HCT116 (cell line): ENCODE measurements around the gene ESM1. TPM values are rescaled to one million over a fixed set of nuclear protein-coding genes. Genes with fewer than 3 reads are reported as not detected.
"Not testable (repeated sequence)": the region's sequence is repeated elsewhere in the genome, so short reads cannot be mapped to it uniquely, and the experiment has no call there.

Experiments
- ATAC-seq: fragments of 200-7000 bp; cut with Tn5 transposase; 2 replicates; pipeline ENCODE4 v1.9.1; 2020; ENCODE audit warnings: mild to moderate bottlenecking, moderate library complexity
- BruUV-seq: library from RNA; stranded (reverse); fragments of 400-500 nt; replicated peaks from 2 replicates; lab custom pipeline; 2021; lab: Mats Ljungman, UMichigan
- CTCF ChIA-PET: fragments of 300-600 bp; sonication (Branson Sonifier 250); formaldehyde crosslinking; loops from one replicate; lab custom pipeline; 2021; ENCODE audit warnings: antibody characterized with exemption; lab: Charles Lee
- POLR2A ChIA-PET: fragments of 300-600, 350-600 bp; sonication (Branson Sonifier 250); formaldehyde crosslinking; loops from one replicate; lab custom pipeline; 2021; ENCODE audit warnings: antibody characterized with exemption; lab: Charles Lee
- RAD21 ChIA-PET, 2 experiments: fragments of 300-600 bp; sonication (Branson Sonifier 250); formaldehyde crosslinking; loops; one replicate each; lab custom pipeline; 2023; ENCODE audit warnings: low total read pairs in 2 of 2; ENCODE audit not compliant: uncharacterized antibody in 2 of 2, unreplicated experiment in 2 of 2, low non-redundant PET in 1 of 2; lab: Charles Lee
- DNase-seq: peaks from one replicate; pipeline ENCODE4 v3.0.0-alpha.2; 2010; ENCODE audit warnings: low read depth, low spot score
- H2AFZ ChIP-seq: fragments of 200-600 bp; shearing (Covaris generic), sonication (generic); 2 replicates; pipeline ENCODE4 v1.6.1; 2017; ENCODE audit warnings: low read depth, mixed run types, mixed read lengths, antibody characterized with exemption, low read length; ENCODE audit not compliant: poor library complexity, severe bottlenecking
- H3K27ac ChIP-seq: 2 replicates; pipeline ENCODE4 v1.5.1; 2012; ENCODE audit warnings: low read depth, low read length
- H3K27me3 ChIP-seq: fragments of 200-600 bp; sonication (generic); 2 replicates; pipeline ENCODE4 v1.6.1; 2016; ENCODE audit warnings: mixed run types, low read length, mixed read lengths; ENCODE audit not compliant: insufficient read depth
- H3K36me3 ChIP-seq, 2 experiments: fragments of 200-500 bp in 1 of 2; fragments of 200-600 bp in 1 of 2; sonication (Bioruptor generic) in 1 of 2; sonication (generic) in 1 of 2; 2 replicates each; pipeline versions ENCODE4 v1.5.1 to v1.6.1; 2014 to 2016; ENCODE audit warnings: low read length in 2 of 2, inconsistent platforms in 1 of 2, mixed read lengths in 1 of 2, mixed run types in 1 of 2; ENCODE audit not compliant: insufficient read depth in 2 of 2, control insufficient read depth in 1 of 2
- H3K4me1 ChIP-seq, 2 experiments: fragments of 200-600 bp in 1 of 2; sonication (generic) in 1 of 2; 2 replicates each; pipeline versions ENCODE4 v1.5.1 to v1.6.1; 2012 to 2017; ENCODE audit warnings: low read length in 2 of 2, inconsistent platforms in 1 of 2, mild to moderate bottlenecking in 1 of 2, mixed read lengths in 1 of 2, mixed run types in 1 of 2, moderate library complexity in 1 of 2; ENCODE audit not compliant: insufficient read depth in 2 of 2, control insufficient read depth in 1 of 2
- H3K4me2 ChIP-seq: fragments of 200-600 bp; sonication (generic); 2 replicates; pipeline ENCODE4 v1.6.1; 2017; ENCODE audit warnings: mixed run types, low read length, mixed read lengths
- H3K4me3 ChIP-seq, 2 experiments: fragments of 200-600 bp in 1 of 2; sonication (generic) in 1 of 2; replicated peaks in 1 of 2; 2 replicates each; pipeline ENCODE4 v1.5.1; 2011 to 2016; ENCODE audit warnings: low read length in 2 of 2, control low read depth in 1 of 2, low read depth in 1 of 2, mild to moderate bottlenecking in 1 of 2, mixed read lengths in 1 of 2, mixed run types in 1 of 2
- H3K79me2 ChIP-seq: fragments of 200-600 bp; sonication (generic); 2 replicates; pipeline ENCODE4 v1.6.1; 2017; ENCODE audit warnings: mild to moderate bottlenecking, mixed run types, low read length, moderate library complexity, mixed read lengths; ENCODE audit not compliant: insufficient read depth
- H3K9ac ChIP-seq: fragments of 200-600 bp; sonication (generic); 2 replicates; pipeline ENCODE4 v1.6.1; 2016; ENCODE audit warnings: low read length, mixed read lengths
- H3K9me2 ChIP-seq: fragments of 200-600 bp; sonication (generic), shearing (Covaris generic); 2 replicates; pipeline ENCODE4 v1.6.1; 2017; ENCODE audit warnings: mixed run types, mild to moderate bottlenecking, moderate library complexity; ENCODE audit not compliant: insufficient read depth
- H3K9me3 ChIP-seq, 2 experiments: fragments of 200-500 bp in 1 of 2; fragments of 200-600 bp in 1 of 2; sonication (Bioruptor generic) in 1 of 2; sonication (generic) in 1 of 2; 2 replicates each; pipeline ENCODE4 v1.6.1; 2014 to 2017; ENCODE audit warnings: low read length in 2 of 2, mixed read lengths in 2 of 2, inconsistent platforms in 1 of 2, low read depth in 1 of 2, mild to moderate bottlenecking in 1 of 2, mixed run types in 1 of 2, moderate library complexity in 1 of 2; ENCODE audit not compliant: control insufficient read depth in 1 of 2, insufficient read depth in 1 of 2
- H4K20me1 ChIP-seq: fragments of 200-600 bp; sonication (generic), shearing (Covaris generic); 2 replicates; pipeline ENCODE4 v1.6.1; 2017; ENCODE audit warnings: mixed run types, mild to moderate bottlenecking, moderate library complexity; ENCODE audit not compliant: insufficient read depth
- ATF3 ChIP-seq: IDR thresholded peaks from 2 replicates; pipeline ENCODE4 v1.6.1; 2012
- CBX3 ChIP-seq: IDR thresholded peaks from 2 replicates; pipeline ENCODE4 v1.6.1; 2012; ENCODE audit warnings: low read depth
- CEBPB ChIP-seq: IDR thresholded peaks from 2 replicates; pipeline ENCODE4 v1.6.1; 2012; ENCODE audit warnings: low read depth
- CTCF ChIP-seq, 3 experiments: fragments of 200-600 bp in 1 of 3; sonication (generic) in 1 of 3; IDR thresholded peaks in 2 of 3; conservative IDR thresholded peaks in 1 of 3; 2 replicates each; pipeline ENCODE4 v1.5.1; 2012 to 2017; ENCODE audit warnings: low read depth in 2 of 3, low read length in 2 of 3, antibody characterized with exemption in 1 of 3, borderline replicate concordance in 1 of 3, control low read depth in 1 of 3, mild to moderate bottlenecking in 1 of 3, mixed read lengths in 1 of 3, mixed run types in 1 of 3, moderate library complexity in 1 of 3; ENCODE audit not compliant: insufficient read depth in 1 of 3
- EGR1 ChIP-seq: IDR thresholded peaks from 2 replicates; pipeline ENCODE4 v1.6.1; 2012; ENCODE audit warnings: low read depth
- EZH2 ChIP-seq: fragments of 200-600 bp; sonication (generic); IDR thresholded peaks from 2 replicates; pipeline ENCODE4 v1.6.1; 2017; ENCODE audit warnings: antibody characterized with exemption, mixed run types
- EZH2phosphoT487 ChIP-seq: fragments of 200-600 bp; IDR thresholded peaks from 2 replicates; pipeline ENCODE4 v1.6.1; 2018; ENCODE audit warnings: antibody characterized with exemption, borderline replicate concordance
- FOSL1 ChIP-seq: IDR thresholded peaks from 2 replicates; pipeline ENCODE4 v1.6.1; 2012; ENCODE audit warnings: low read depth
- JUND ChIP-seq: IDR thresholded peaks from 2 replicates; pipeline ENCODE4 v1.6.1; 2012
- MAX ChIP-seq: IDR thresholded peaks from 2 replicates; pipeline ENCODE4 v1.6.1; 2012
- POLR2AphosphoS5 ChIP-seq: IDR thresholded peaks from 2 replicates; pipeline ENCODE4 v1.6.1; 2011; ENCODE audit warnings: mild to moderate bottlenecking, low read depth, low read length, moderate library complexity
- RAD21 ChIP-seq: IDR thresholded peaks from 2 replicates; pipeline ENCODE4 v1.6.1; 2012; ENCODE audit warnings: low read depth, mild to moderate bottlenecking
- SIN3A ChIP-seq: IDR thresholded peaks from 2 replicates; pipeline ENCODE4 v1.6.1; 2012; ENCODE audit warnings: low read depth
- SP1 ChIP-seq: IDR thresholded peaks from 2 replicates; pipeline ENCODE4 v1.6.1; 2012; ENCODE audit warnings: low read depth
- SRF ChIP-seq: IDR thresholded peaks from 2 replicates; pipeline ENCODE4 v1.6.1; 2012; ENCODE audit warnings: low read depth
- TCF7L2 ChIP-seq: IDR thresholded peaks from 2 replicates; pipeline ENCODE4 v1.7.0; 2011; ENCODE audit warnings: borderline replicate concordance, inconsistent platforms; ENCODE audit not compliant: insufficient read depth, insufficient read length; ENCODE audit errors: extremely low read depth
- YY1 ChIP-seq: IDR thresholded peaks from 2 replicates; pipeline ENCODE4 v1.6.1; 2011; ENCODE audit warnings: low read length, low read depth, moderate library complexity, mild to moderate bottlenecking; ENCODE audit not compliant: insufficient replicate concordance; ENCODE audit errors: extremely low read depth
- ZBTB33 ChIP-seq: IDR thresholded peaks from 2 replicates; pipeline ENCODE4 v1.6.1; 2011; ENCODE audit warnings: mild to moderate bottlenecking, low read length, moderate library complexity; ENCODE audit not compliant: insufficient replicate concordance; ENCODE audit errors: extremely low read depth
- ZFX ChIP-seq: fragments of 450-650 bp; IDR thresholded peaks from 2 replicates; pipeline ENCODE4 v1.6.1; 2017
- ZNF274 ChIP-seq: fragments of 200-500 bp; sonication (Bioruptor generic); IDR thresholded peaks from 2 replicates; pipeline ENCODE4 v1.6.1; 2014; ENCODE audit warnings: mild to moderate bottlenecking, low read depth, low read length, inconsistent platforms
- intact Hi-C: fragments of 100-400 bp; cut with micrococcal nuclease; formaldehyde crosslinking; loops from 2 replicates; pipeline ENCODE4 v1.10.0; 2022
- total RNA-seq: library from RNA; stranded (reverse); gene quantifications from one replicate; pipeline ENCODE4 v1.2.1, GENCODE V29; 2021; ENCODE audit not compliant: unreplicated experiment

Gene ESM1
- total RNA-seq, 1 experiment from 2014 or later = not detected

- no peak overlapping the region for H2AFZ ChIP-seq
- TF ChIP-seq ZBTB33 = no peak
- TF ChIP-seq FOSL1 = no peak
- TF ChIP-seq RAD21 = no peak
- no peak for TF ChIP-seq POLR2AphosphoS5
- TF ChIP-seq CTCF (IDR thresholded peaks at IDR 0.05 in 2 of 3, conservative IDR thresholded peaks at IDR 0.05 in 1 of 3; ENCODE audit: borderline replicate concordance in 1 of 3, insufficient read depth in 1 of 3, low read depth in 2 of 3, low read length in 2 of 3) = no peak
- no peak for TF ChIP-seq JUND
- no peak for TF ChIP-seq TCF7L2
- no peak for TF ChIP-seq CEBPB
- no peak for TF ChIP-seq YY1
- TF ChIP-seq MAX = no peak
- no peak for TF ChIP-seq ZFX
- no peak for TF ChIP-seq ZNF274
- no peak for TF ChIP-seq SIN3A
- TF ChIP-seq SP1 = no peak
- TF ChIP-seq EZH2 = no peak
- TF ChIP-seq ATF3 = no peak
- TF ChIP-seq EZH2phosphoT487 = no peak
- no peak for TF ChIP-seq EGR1
- TF ChIP-seq CBX3 = no peak
- TF ChIP-seq SRF = no peak
- RAD21 ChIA-PET = no interaction called here
- CTCF ChIA-PET = no interaction called here
- H3K9me2 ChIP-seq = no peaks in the 10 kb centered on the region
- H3K9ac ChIP-seq = no peak overlapping the region
- no peak overlapping the region for H3K27ac ChIP-seq
- no peaks in the 10 kb centered on the region for H3K4me1 ChIP-seq
- peaks cover 54% of the 10 kb centered on the region for H3K27me3 ChIP-seq
- no TSS peak for BruUV-seq
- ATAC-seq = no peak
- H3K79me2 ChIP-seq = no peaks in the 10 kb centered on the region
- H4K20me1 ChIP-seq = no peaks in the 10 kb centered on the region
- POLR2A ChIA-PET = no interaction called here
- no peak overlapping the region for H3K4me3 ChIP-seq
- no peak overlapping the region for H3K4me2 ChIP-seq
- no peak for DNase-seq
- intact Hi-C loops = no loop called here
- no peaks in the 10 kb centered on the region for H3K9me3 ChIP-seq
- no peaks in the 10 kb centered on the region for H3K36me3 ChIP-seq
Measured at GRCh38 chr5:55003432-55004065, 18.2 kb upstream of the ESM1 start.

GRCh38 chr5:55002166-55002565 is 16.8 kb upstream of the ESM1 start:
- H3K9me2 ChIP-seq, H3K4me1 ChIP-seq, DNase-seq, H3K79me2 ChIP-seq, intact Hi-C loops, RAD21 ChIA-PET, H4K20me1 ChIP-seq, H3K27ac ChIP-seq, CTCF ChIA-PET, H3K9ac ChIP-seq, ATAC-seq, BruUV-seq, H3K4me2 ChIP-seq, H3K4me3 ChIP-seq, POLR2A ChIA-PET, H2AFZ ChIP-seq, H3K9me3 ChIP-seq, H3K36me3 ChIP-seq: not testable (repeated sequence)
- peaks cover 63% of the 10 kb centered on the region for H3K27me3 ChIP-seq
